ENCODE measurements around the gene RNF130. TPM values are rescaled to one million over a fixed set of nuclear protein-coding genes. Genes with fewer than 3 reads are reported as not detected.

RNF130 gene
- total and polyA plus RNA-seq, 2 of the 13 experiments (the other 11 are each of a cell fraction or from before 2014, with no cell fraction given), result 28.2 to 28.3 TPM

DNA sequence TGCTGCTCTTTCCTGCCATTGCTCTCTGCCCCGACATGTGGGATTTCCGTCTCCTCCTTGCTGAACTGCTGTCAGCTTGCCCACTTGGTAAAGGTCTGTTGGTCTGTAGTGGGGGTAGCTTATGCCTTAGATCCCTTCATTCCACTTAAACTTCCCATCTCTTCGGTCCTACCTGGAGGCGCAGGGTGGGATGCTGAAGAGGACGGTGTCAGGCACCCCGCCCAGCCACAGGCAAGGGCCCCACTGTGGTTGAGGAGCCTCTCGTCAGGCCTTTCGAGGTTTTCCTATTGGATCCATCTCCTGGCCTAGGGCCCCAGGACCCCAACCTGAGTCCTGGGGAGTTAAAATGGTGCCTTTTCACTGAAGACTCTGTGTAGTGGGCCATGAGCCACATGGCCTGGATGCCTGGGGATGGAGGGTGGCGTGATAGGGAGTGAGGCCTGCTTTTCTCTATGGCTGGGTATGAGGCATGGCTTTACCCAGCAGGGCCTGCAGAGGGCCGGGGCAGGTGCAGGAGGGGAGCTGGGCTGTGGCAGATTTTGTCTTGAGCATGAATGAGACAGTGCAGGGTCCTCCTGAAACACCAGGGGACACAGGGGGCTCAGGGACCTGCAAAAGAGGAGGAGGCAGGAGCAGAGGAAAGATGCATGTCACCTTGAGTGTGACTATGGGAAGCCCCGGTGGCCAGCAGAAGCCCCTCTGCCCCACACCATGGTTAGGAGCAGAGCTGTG lies 25.8 kb upstream of the RNF130 start (continued):
- TF ChIP-seq, protein P1, sequence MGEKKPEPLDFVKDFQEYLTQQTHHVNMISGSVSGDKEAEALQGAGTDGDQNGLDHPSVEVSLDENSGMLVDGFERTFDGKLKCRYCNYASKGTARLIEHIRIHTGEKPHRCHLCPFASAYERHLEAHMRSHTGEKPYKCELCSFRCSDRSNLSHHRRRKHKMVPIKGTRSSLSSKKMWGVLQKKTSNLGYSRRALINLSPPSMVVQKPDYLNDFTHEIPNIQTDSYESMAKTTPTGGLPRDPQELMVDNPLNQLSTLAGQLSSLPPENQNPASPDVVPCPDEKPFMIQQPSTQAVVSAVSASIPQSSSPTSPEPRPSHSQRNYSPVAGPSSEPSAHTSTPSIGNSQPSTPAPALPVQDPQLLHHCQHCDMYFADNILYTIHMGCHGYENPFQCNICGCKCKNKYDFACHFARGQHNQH (CRISPR knock-in tag; IDR thresholded peaks at IDR 0.05), result no peak
- TF ChIP-seq, protein P2, sequence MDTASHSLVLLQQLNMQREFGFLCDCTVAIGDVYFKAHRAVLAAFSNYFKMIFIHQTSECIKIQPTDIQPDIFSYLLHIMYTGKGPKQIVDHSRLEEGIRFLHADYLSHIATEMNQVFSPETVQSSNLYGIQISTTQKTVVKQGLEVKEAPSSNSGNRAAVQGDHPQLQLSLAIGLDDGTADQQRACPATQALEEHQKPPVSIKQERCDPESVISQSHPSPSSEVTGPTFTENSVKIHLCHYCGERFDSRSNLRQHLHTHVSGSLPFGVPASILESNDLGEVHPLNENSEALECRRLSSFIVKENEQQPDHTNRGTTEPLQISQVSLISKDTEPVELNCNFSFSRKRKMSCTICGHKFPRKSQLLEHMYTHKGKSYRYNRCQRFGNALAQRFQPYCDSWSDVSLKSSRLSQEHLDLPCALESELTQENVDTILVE (CRISPR knock-in tag; IDR thresholded peaks at IDR 0.05), result no peak
- TF ChIP-seq ZNF670 (CRISPR knock-in tag; IDR thresholded peaks at IDR 0.05; ENCODE audit: borderline replicate concordance) (no peak), DNMT3B (CRISPR knock-in tag; conservative IDR thresholded peaks at IDR 0.05) (no peak), ZNF503 (CRISPR knock-in tag; IDR thresholded peaks at IDR 0.05) (no peak), ZNF644 (CRISPR knock-in tag; IDR thresholded peaks at IDR 0.05; ENCODE audit: low read depth) (no peak), ZNF850 (CRISPR knock-in tag; conservative IDR thresholded peaks at IDR 0.05) (no peak)

DNA sequence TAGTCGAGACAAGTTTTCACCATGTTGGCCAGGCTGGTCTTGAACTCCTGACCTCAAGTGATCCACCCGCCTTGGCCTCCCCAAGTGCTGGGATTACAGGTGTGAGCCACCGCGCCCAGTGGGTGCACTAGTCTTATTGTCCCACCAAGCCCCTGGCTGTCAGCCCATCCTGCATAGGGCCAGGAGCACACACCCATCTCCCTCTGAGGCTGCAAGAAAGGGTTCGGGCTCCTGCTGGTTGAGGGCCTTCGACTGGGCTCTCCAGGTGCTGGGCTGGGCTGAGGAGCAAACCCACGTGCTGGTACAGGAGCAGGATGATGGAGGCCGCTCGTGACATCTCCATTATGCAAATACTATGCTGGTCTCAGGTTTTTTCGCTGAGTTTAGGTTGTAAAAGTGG lies 25.1 kb upstream of the RNF130 start:
- no peaks in the 10 kb centered on the region for H4K20me1 ChIP-seq (ENCODE audit: insufficient read depth, low read length)
- H2AFZ ChIP-seq (ENCODE audit: low read length), result no peak overlapping the region
- no peak overlapping the region for H3K9ac ChIP-seq (ENCODE audit: insufficient read depth, low read depth, low read length)
- H3K4me2 ChIP-seq (ENCODE audit: low read depth, low read length), result no peak overlapping the region
- H3K79me2 ChIP-seq (ENCODE audit: insufficient read depth, low read length), result no peaks in the 10 kb centered on the region
- H3K27ac ChIP-seq (ENCODE audit: extremely low read length, insufficient read depth, low read length), result no peak overlapping the region
- H3K4me3 ChIP-seq (replicated peaks in 1 of 3; ENCODE audit: insufficient read depth in 1 of 3, low read depth in 2 of 3, low read length in 3 of 3), result no peak overlapping the region
- H3K27me3 ChIP-seq (ENCODE audit: control insufficient read depth in 1 of 2, insufficient read depth in 2 of 2, low read length in 2 of 2), result peaks cover 5 to 32% of the 10 kb centered on the region in 2 experiments; a peak in 4 of 5 replicates
- no peak for TF ChIP-seq FLYWCH1 (CRISPR knock-in tag; IDR thresholded peaks at IDR 0.05)
- no peak for TF ChIP-seq ZFYVE20 (CRISPR knock-in tag; IDR thresholded peaks at IDR 0.05; ENCODE audit: borderline replicate concordance, low read depth)
- no peak for TF ChIP-seq ZNF251 (CRISPR knock-in tag; IDR thresholded peaks at IDR 0.05)
- TF ChIP-seq ZMYM3 (CRISPR knock-in tag; IDR thresholded peaks at IDR 0.05), result no peak
- no peak for TF ChIP-seq SMARCE1 (IDR thresholded peaks at IDR 0.05; ENCODE audit: borderline replicate concordance)
- no peak for TF ChIP-seq EED (CRISPR knock-in tag; IDR thresholded peaks at IDR 0.05)
- H3K9me3 ChIP-seq (ENCODE audit: low read length), result no peaks in the 10 kb centered on the region
- no TSS peak for BruUV-seq (replicated peaks)
- intact Hi-C loops (cut with micrococcal nuclease; ENCODE audit: unreplicated experiment) (no loop called here), in situ Hi-C loops (cut with HindIII; ENCODE audit: extremely low pct_ligation_motif_present, low pct_unique_long_range_greater_than_20kb) (loop anchor here (25.0 kb wide), 1 partner anchor 334 kb away; no protein-coding TSS in a partner anchor)
- no peaks in the 10 kb centered on the region for H3K36me3 ChIP-seq (replicated peaks in 1 of 2; ENCODE audit: control insufficient read depth in 1 of 2, insufficient read depth in 2 of 2, low read length in 2 of 2)
- ChIA-PET CTCF (ENCODE audit: low intra/inter-chr PET ratio, low total read pairs) (no interaction called here), POLR2A (no interaction called here)
- WGBS (ENCODE audit: low lambda C conversion rate), result 30% methylated on average over 10 of the region's 10 CpGs
- FAIRE-seq, result no peak
- no peak for ATAC-seq
- no peak for DNase-seq (ENCODE audit: low spot score)
- peaks cover 6% of the 10 kb centered on the region; the same call in 1 of the 2 replicates for H3K4me1 ChIP-seq (ENCODE audit: insufficient read depth, low read length)
